HUES48 (cell line): Measurements from ENCODE around the gene PGLYRP3.

Source experiments
- H3K27ac ChIP-seq: one replicate; pipeline ENCODE4 v1.7.0; 2013; ENCODE audit warnings: low read depth, low read length, inconsistent platforms
- H3K27me3 ChIP-seq: 2 replicates; pipeline ENCODE4 v1.6.1; 2013; ENCODE audit warnings: mild to moderate bottlenecking, low read length; ENCODE audit not compliant: control insufficient read depth, insufficient read depth
- H3K36me3 ChIP-seq: 2 replicates; pipeline ENCODE4 v1.6.1; 2013; ENCODE audit warnings: low read length; ENCODE audit not compliant: control insufficient read depth, insufficient read depth
- H3K4me1 ChIP-seq: 2 replicates; pipeline ENCODE4 v1.6.1; 2013; ENCODE audit warnings: mild to moderate bottlenecking, low read length; ENCODE audit not compliant: control insufficient read depth, insufficient read depth
- H3K4me3 ChIP-seq: 2 replicates; pipeline ENCODE4 v1.5.1; 2013; ENCODE audit warnings: mild to moderate bottlenecking, low read depth, low read length
- H3K9ac ChIP-seq: 2 replicates; pipeline ENCODE4 v1.6.1; 2013; ENCODE audit warnings: mild to moderate bottlenecking, low read depth, low read length, moderate library complexity
- H3K9me3 ChIP-seq: 2 replicates; pipeline ENCODE4 v1.6.1; 2013; ENCODE audit warnings: low read length; ENCODE audit not compliant: control insufficient read depth, insufficient read depth

Gene PGLYRP3

GRCh38 chr1:153312570-153313186, at the start of gene PGLYRP3:
Gene PGLYRP3 (minus strand): TSS chr1:153312952. CDS start chr1:153310665, 2,287 bp downstream.
- no peak within 1 kb of the TSS for H3K27ac ChIP-seq
- H3K4me3 ChIP-seq: no peak within 1 kb of the TSS

GRCh38 chr1:153362187-153362775, 49.5 kb upstream of the PGLYRP3 start:
- H3K9ac ChIP-seq: no peak overlapping the region
- H3K4me3 ChIP-seq: no peak overlapping the region
- H3K9me3 ChIP-seq: no peaks in the 10 kb centered on the region
- no peaks in the 10 kb centered on the region for H3K36me3 ChIP-seq
- no peaks in the 10 kb centered on the region for H3K4me1 ChIP-seq
- H3K27me3 ChIP-seq: no peaks in the 10 kb centered on the region
- no peak overlapping the region for H3K27ac ChIP-seq

More at GRCh38 chr1:153312570-153313186, at the start of gene PGLYRP3:
- H3K9me3 ChIP-seq: no peaks in the 10 kb centered on the region
- no peaks in the 10 kb centered on the region for H3K4me1 ChIP-seq
- no peaks in the 10 kb centered on the region for H3K36me3 ChIP-seq
- no peak within 1 kb of the TSS for H3K9ac ChIP-seq
- H3K27me3 ChIP-seq: no peaks in the 10 kb centered on the region

- no peak overlapping the region for H3K4me3 ChIP-seq
- no peak overlapping the region for H3K9ac ChIP-seq
- no peaks in the 10 kb centered on the region for H3K4me1 ChIP-seq
- no peaks in the 10 kb centered on the region for H3K36me3 ChIP-seq
- H3K27ac ChIP-seq: no peak overlapping the region
- no peaks in the 10 kb centered on the region for H3K27me3 ChIP-seq
- no peaks in the 10 kb centered on the region for H3K9me3 ChIP-seq
These were observed 48.8 kb upstream of the PGLYRP3 start for GRCh38 chr1:153361480-153362109.

DNA sequence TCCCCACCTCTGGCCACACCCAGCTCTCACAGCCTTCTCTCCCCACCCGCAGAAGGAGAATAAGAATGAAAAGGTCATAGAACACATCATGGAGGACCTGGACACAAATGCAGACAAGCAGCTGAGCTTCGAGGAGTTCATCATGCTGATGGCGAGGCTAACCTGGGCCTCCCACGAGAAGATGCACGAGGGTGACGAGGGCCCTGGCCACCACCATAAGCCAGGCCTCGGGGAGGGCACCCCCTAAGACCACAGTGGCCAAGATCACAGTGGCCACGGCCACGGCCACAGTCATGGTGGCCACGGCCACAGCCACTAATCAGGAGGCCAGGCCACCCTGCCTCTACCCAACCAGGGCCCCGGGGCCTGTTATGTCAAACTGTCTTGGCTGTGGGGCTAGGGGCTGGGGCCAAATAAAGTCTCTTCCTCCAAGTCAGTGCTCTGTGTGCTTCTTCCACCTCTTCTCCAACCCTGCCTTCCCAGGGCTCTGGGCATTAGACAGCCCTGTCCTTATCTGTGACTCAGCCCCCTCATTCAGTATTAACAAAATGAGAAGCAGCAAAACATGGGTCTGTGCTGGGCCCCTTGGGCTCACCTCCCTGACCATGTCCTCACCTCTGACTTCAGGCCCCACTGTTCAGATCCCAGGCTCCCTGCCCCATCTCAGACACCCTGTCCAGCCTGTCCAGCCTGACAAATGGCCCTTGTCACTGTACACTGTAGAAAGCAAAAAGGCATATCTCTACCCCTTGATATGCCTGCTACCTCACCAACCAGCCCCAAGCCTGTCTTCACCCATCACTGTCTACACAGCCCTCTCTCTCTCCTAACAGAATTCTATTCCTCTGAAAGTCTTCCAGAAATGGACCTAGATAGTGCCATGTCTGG, 48.1 kb upstream of the PGLYRP3 start:
- H3K4me3 ChIP-seq: no peak overlapping the region
- no peaks in the 10 kb centered on the region for H3K9me3 ChIP-seq
- no peaks in the 10 kb centered on the region for H3K27me3 ChIP-seq
- no peak overlapping the region for H3K27ac ChIP-seq
- H3K36me3 ChIP-seq: no peaks in the 10 kb centered on the region
- no peak overlapping the region for H3K9ac ChIP-seq
- no peaks in the 10 kb centered on the region for H3K4me1 ChIP-seq

GRCh38 chr1:153360190-153360589, 47.4 kb upstream of the PGLYRP3 start:
- H3K9me3 ChIP-seq: no peaks in the 10 kb centered on the region
- H3K9ac ChIP-seq: no peak overlapping the region
- no peaks in the 10 kb centered on the region for H3K4me1 ChIP-seq
- no peak overlapping the region for H3K27ac ChIP-seq
- H3K36me3 ChIP-seq: no peaks in the 10 kb centered on the region
- H3K4me3 ChIP-seq: no peak overlapping the region
- H3K27me3 ChIP-seq: no peaks in the 10 kb centered on the region

- H3K27ac ChIP-seq: no peak overlapping the region
- no peaks in the 10 kb centered on the region for H3K4me1 ChIP-seq
These were observed 46.5 kb upstream of the PGLYRP3 start for GRCh38 chr1:153359241-153359640.

GRCh38 chr1:153358691-153358975, 45.9 kb upstream of the PGLYRP3 start:
- Histone ChIP-seq H3K36me3 (no peaks in the 10 kb centered on the region), H3K4me1 (no peaks in the 10 kb centered on the region), H3K4me3 (no peak overlapping the region), H3K27me3 (no peaks in the 10 kb centered on the region), H3K9ac (no peak overlapping the region), H3K27ac (no peak overlapping the region), H3K9me3 (no peaks in the 10 kb centered on the region)

More at GRCh38 chr1:153359241-153359640, 46.5 kb upstream of the PGLYRP3 start:
- Histone ChIP-seq H3K9me3 (no peaks in the 10 kb centered on the region), H3K9ac (no peak overlapping the region), H3K36me3 (no peaks in the 10 kb centered on the region), H3K27me3 (no peaks in the 10 kb centered on the region), H3K4me3 (no peak overlapping the region)

DNA sequence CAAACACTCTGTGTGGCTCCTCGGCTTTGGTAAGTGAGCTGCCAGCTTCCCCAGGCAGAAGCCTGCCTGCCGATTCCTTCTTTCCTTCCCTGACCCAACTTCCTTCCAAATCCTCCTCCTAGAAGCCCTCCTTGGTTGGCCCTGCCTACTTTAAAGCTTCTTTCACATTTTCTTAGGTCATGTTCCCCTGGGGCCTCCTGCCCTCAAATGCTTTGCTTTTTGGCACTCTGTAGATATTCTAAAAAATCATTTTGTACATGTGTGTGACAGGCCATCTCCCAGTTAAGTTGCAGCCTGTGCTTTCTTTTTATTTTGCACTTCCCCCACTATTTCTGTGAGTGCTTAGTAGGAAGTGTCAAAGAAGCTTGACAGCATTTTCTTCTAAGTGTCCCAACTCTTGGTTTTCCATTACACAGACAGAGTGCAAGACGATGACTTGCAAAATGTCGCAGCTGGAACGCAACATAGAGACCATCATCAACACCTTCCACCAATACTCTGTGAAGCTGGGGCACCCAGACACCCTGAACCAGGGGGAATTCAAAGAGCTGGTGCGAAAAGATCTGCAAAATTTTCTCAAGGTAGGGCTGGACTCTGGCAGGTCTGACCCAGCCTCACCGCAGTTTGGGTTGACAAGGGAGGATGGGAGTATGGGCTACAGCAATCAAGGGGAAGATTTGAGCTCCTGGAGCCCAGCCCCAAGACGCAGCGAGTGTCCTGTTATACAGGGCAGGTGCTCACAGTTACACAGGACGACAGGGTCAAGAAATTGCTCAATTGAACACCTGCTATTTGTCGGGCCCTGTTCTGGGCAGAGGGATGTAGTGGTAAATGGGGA, 45.3 kb upstream of the PGLYRP3 start, which contains the start of gene S100A9:
Gene S100A9, plus strand, starts transcription at position 2 of the 838 bp plus-strand sequence. Its CDS starts 430 bp downstream, at position 432.
- no peaks in the 10 kb centered on the region for H3K36me3 ChIP-seq
- H3K27ac ChIP-seq: no peak within 1 kb of the TSS
- no peaks in the 10 kb centered on the region for H3K9me3 ChIP-seq
- no peaks in the 10 kb centered on the region for H3K4me1 ChIP-seq
- H3K9ac ChIP-seq: no peak within 1 kb of the TSS
- H3K4me3 ChIP-seq: no peak within 1 kb of the TSS
- no peaks in the 10 kb centered on the region for H3K27me3 ChIP-seq

- Histone ChIP-seq H3K9me3 (no peaks in the 10 kb centered on the region), H3K27ac (no peak overlapping the region), H3K36me3 (no peaks in the 10 kb centered on the region), H3K4me3 (no peak overlapping the region), H3K4me1 (no peaks in the 10 kb centered on the region), H3K9ac (no peak overlapping the region), H3K27me3 (no peaks in the 10 kb centered on the region)
These were observed 44.5 kb upstream of the PGLYRP3 start for GRCh38 chr1:153357076-153357852.
